HEK293T (cell line): ENCODE results near the gene PEX7.

Experiments used
- CTCF ChIA-PET: fragments of 350-600 bp; formaldehyde crosslinking; extraction: SDS; loops from one replicate; lab custom pipeline; 2021; ENCODE audit warnings: antibody characterized with exemption, inconsistent platforms; lab: Yijun Ruan, JAX
- POLR2A ChIA-PET: fragments of 350-600 bp; formaldehyde crosslinking; extraction: SDS; loops from one replicate; lab custom pipeline; 2020; ENCODE audit warnings: antibody characterized with exemption, inconsistent platforms; lab: Yijun Ruan, JAX
- DNase-seq: peaks from one replicate; pipeline ENCODE4 v3.0.0; 2012; ENCODE audit warnings: mixed read lengths; ENCODE audit errors: extremely low spot score
- ARNT ChIP-seq: fragments of 450-650 bp; IDR thresholded peaks from 2 replicates; pipeline ENCODE4 v1.6.1; 2017; ENCODE audit warnings: mild to moderate bottlenecking
- BHLHE40 ChIP-seq: fragments of 450-650 bp; IDR thresholded peaks from 2 replicates; pipeline ENCODE4 v1.6.1; 2016; ENCODE audit warnings: mild to moderate bottlenecking, moderate library complexity, borderline replicate concordance
- CTBP1 ChIP-seq: fragments of 450-650 bp; IDR thresholded peaks from 2 replicates; pipeline ENCODE4 v1.6.1; 2016; ENCODE audit warnings: borderline replicate concordance
- ELF4 ChIP-seq: fragments of 450-650 bp; IDR thresholded peaks from 2 replicates; pipeline ENCODE4 v1.6.1; 2017; ENCODE audit warnings: antibody characterized with exemption
- FOXA1 ChIP-seq: fragments of 450-650 bp; IDR thresholded peaks from 2 replicates; pipeline ENCODE4 v1.6.1; 2016; ENCODE audit warnings: mild to moderate bottlenecking
- FOXK2 ChIP-seq: fragments of 450-650 bp; IDR thresholded peaks from 2 replicates; pipeline ENCODE4 v1.6.1; 2016; ENCODE audit warnings: mild to moderate bottlenecking
- FOXM1 ChIP-seq: fragments of 450-650 bp; IDR thresholded peaks from 2 replicates; pipeline ENCODE4 v1.6.1; 2017; ENCODE audit warnings: mild to moderate bottlenecking, borderline replicate concordance
- HDGF ChIP-seq: fragments of 450-650 bp; IDR thresholded peaks from 2 replicates; pipeline ENCODE4 v1.6.1; 2017; ENCODE audit warnings: antibody characterized with exemption, borderline replicate concordance
- L3MBTL2 ChIP-seq: fragments of 450-650 bp; conservative IDR thresholded peaks from 2 replicates; pipeline ENCODE4 v1.6.1; 2016; ENCODE audit warnings: mild to moderate bottlenecking
- LEF1 ChIP-seq: fragments of 450-650 bp; IDR thresholded peaks from 2 replicates; pipeline ENCODE4 v1.6.1; 2017; ENCODE audit warnings: mild to moderate bottlenecking, borderline replicate concordance
- NFRKB ChIP-seq: fragments of 450-650 bp; IDR thresholded peaks from 2 replicates; pipeline ENCODE4 v1.6.1; 2016; ENCODE audit warnings: mild to moderate bottlenecking, moderate library complexity
- SP1 ChIP-seq: fragments of 450-650 bp; IDR thresholded peaks from 2 replicates; pipeline ENCODE4 v1.6.1; 2017
- SUZ12 ChIP-seq: fragments of 450-650 bp; IDR thresholded peaks from 2 replicates; pipeline ENCODE4 v1.6.1; 2016; ENCODE audit warnings: mild to moderate bottlenecking
- TARDBP ChIP-seq: fragments of 450-650 bp; IDR thresholded peaks from 2 replicates; pipeline ENCODE4 v1.6.1; 2016
- ZNF384 ChIP-seq: fragments of 450-650 bp; IDR thresholded peaks from 2 replicates; pipeline ENCODE4 v1.6.1; 2016
- TF ChIP-seq, protein P1 (sequence below): fragments of 450-650 bp; IDR thresholded peaks from 2 replicates; pipeline ENCODE4 v1.6.1; 2016

The PEX7 gene

GRCh38 chr6:136921381-136921935 is 99.1 kb downstream of the PEX7 start:
- ChIA-PET CTCF (interaction anchor here (0.5 to 0.8 kb wide), 2 partner anchors 32 to 277 kb away, joined by 3 read pairs; no protein-coding TSS in a partner anchor), POLR2A (interaction anchor here (0.8 to 1.2 kb wide), 3 partner anchors 9 to 277 kb away, joined by 3 to 4 read pairs (median 4); no protein-coding TSS in a partner anchor)
- TF ChIP-seq L3MBTL2 (peak; percentile 47), FOXA1 (no peak)
- DNase-seq, result peak; percentile 60

- no peak for DNase-seq
- POLR2A ChIA-PET, result interaction anchor here (0.8 to 1.2 kb wide), 3 partner anchors 10 to 278 kb away, joined by 3 to 4 read pairs (median 4); no protein-coding TSS in a partner anchor
- CTCF ChIA-PET, result interaction anchor here (0.8 kb wide), 1 partner anchor 278 kb away, joined by 3 read pairs; no protein-coding TSS in a partner anchor
- TF ChIP-seq SP1, result no peak
- no peak for TF ChIP-seq SUZ12
- peak; percentile 67 for TF ChIP-seq L3MBTL2
- TF ChIP-seq CTBP1, result no peak
Observed at GRCh38 chr6:136921936-136922684, 99.7 kb downstream of the PEX7 start, which contains the start of gene SLC35D3. TSS of gene SLC35D3 (plus strand) at chr6:136922301. CDS start at chr6:136922429, 128 bp downstream.

DNA sequence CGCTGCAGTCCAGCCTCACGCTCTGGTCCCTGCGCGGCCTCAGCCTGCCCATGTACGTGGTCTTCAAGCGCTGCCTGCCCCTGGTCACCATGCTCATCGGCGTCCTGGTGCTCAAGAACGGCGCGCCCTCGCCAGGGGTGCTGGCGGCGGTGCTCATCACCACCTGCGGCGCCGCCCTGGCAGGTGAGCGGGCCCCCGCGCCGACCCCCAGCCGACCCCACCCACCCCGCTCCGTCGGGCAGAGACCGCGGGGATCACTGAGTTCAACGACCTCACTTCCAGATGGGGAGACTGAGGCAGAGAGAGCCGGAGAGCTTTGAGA is 100.3 kb downstream of the PEX7 start:
- TF ChIP-seq ELF4 (no peak), SUZ12 (no peak), BHLHE40 (no peak), FOXK2 (no peak)
- DNase-seq, result no peak
- ChIA-PET CTCF (no interaction called here), POLR2A (interaction anchor here (1.2 kb wide), 1 partner anchor 20 kb away, joined by 4 read pairs; no protein-coding TSS in a partner anchor)

DNA sequence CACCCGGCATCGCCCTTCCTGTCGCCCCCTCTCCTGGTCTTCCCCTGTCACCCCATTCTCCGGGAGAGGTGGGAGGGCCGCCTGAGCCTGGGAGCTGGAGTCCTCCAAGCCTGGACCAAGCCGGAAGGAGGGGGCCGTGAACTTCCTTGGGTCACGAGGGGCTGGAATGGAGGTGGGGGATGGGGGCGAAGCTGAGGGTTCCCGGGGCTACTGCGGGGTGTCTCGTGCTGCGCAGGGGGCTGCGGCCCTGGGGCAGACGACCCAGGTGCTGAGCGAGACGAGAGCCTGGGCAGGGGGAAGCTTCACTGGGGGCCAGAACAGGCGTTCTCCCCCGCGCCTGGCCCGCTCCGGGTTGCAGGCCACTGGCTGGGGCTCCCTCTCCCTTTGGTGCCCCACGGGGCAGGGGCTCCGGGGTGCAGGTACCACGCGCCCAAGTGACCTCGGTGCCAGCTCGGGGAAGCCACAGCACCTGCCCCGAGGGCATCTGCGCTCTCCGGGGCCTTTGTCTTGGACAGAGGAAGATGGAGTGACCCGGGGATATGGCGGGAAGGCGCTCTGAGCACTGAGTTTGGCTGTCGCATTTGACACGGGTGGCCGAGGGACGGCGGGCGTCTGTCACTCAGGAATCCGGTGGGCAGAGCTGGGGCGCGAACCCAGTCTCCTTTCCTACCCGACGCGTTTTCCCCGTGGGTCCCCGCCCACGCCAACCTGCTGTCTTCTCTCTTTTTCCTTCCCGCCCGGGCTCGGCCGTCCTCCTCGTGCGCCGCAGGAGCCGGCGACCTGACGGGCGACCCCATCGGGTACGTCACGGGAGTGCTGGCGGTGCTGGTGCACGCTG is 100.9 kb downstream of the PEX7 start:
- ChIA-PET CTCF (no interaction called here), POLR2A (no interaction called here)
- TF ChIP-seq FOXA1, result no peak
- TF ChIP-seq SP1, result no peak
- TF ChIP-seq TARDBP, result no peak
- no peak for TF ChIP-seq LEF1
- TF ChIP-seq ZNF384, result no peak
- TF ChIP-seq, protein P1, sequence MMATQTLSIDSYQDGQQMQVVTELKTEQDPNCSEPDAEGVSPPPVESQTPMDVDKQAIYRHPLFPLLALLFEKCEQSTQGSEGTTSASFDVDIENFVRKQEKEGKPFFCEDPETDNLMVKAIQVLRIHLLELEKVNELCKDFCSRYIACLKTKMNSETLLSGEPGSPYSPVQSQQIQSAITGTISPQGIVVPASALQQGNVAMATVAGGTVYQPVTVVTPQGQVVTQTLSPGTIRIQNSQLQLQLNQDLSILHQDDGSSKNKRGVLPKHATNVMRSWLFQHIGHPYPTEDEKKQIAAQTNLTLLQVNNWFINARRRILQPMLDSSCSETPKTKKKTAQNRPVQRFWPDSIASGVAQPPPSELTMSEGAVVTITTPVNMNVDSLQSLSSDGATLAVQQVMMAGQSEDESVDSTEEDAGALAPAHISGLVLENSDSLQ, result no peak
- no peak for TF ChIP-seq BHLHE40
- no peak for TF ChIP-seq ARNT
- no peak for TF ChIP-seq L3MBTL2
- no peak for TF ChIP-seq SUZ12
- no peak for TF ChIP-seq HDGF
- TF ChIP-seq ELF4, result no peak
- TF ChIP-seq FOXM1, result no peak
- TF ChIP-seq NFRKB, result no peak
- no peak for TF ChIP-seq FOXK2
- TF ChIP-seq CTBP1, result no peak
- DNase-seq, result no peak

DNA sequence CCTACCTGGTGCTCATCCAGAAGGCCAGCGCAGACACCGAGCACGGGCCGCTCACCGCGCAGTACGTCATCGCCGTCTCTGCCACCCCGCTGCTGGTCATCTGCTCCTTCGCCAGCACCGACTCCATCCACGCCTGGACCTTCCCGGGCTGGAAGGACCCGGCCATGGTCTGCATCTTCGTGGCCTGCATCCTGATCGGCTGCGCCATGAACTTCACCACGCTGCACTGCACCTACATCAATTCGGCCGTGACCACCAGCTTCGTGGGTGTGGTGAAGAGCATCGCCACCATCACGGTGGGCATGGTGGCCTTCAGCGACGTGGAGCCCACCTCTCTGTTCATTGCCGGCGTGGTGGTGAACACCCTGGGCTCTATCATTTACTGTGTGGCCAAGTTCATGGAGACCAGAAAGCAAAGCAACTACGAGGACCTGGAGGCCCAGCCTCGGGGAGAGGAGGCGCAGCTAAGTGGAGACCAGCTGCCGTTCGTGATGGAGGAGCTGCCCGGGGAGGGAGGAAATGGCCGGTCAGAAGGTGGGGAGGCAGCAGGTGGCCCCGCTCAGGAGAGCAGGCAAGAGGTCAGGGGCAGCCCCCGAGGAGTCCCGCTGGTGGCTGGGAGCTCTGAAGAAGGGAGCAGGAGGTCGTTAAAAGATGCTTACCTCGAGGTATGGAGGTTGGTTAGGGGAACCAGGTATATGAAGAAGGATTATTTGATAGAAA is 101.7 kb downstream of the PEX7 start:
- ChIA-PET CTCF (interaction anchor here (0.6 kb wide), 1 partner anchor 136 kb away, joined by 4 read pairs; no protein-coding TSS in a partner anchor), POLR2A (no interaction called here)
- TF ChIP-seq CTBP1, result no peak
- no peak for TF ChIP-seq FOXA1
- DNase-seq, result no peak

- POLR2A ChIA-PET, result no interaction called here
- DNase-seq, result no peak
- TF ChIP-seq SP1 (no peak), ELF4 (no peak), BHLHE40 (no peak), HDGF (no peak), CTBP1 (no peak), LEF1 (no peak), L3MBTL2 (no peak)
- CTCF ChIA-PET, result no interaction called here
Observed at GRCh38 chr6:136926383-136926782, 104.0 kb downstream of the PEX7 start.

DNA sequence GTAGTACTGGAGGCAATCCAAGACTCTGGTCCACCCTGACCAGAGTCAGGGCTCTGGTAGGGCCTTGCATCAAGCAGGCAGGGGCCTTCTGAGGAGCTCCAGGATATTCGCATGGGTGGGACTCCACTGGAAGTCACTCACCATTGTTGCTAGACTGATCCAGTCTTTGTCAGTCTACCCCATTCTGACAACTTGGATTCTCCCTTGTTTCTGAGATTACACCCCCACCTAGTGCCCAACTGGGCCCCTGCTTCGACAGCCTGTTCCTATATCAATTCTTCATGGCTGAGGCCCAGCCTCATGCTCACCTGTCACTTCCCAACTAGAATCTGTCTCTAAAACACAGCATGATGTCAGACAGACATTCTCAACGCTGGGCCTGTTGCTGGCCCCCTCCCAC is 104.9 kb downstream of the PEX7 start:
- ChIA-PET CTCF (no interaction called here), POLR2A (no interaction called here)
- DNase-seq, result peak; percentile 46
- TF ChIP-seq ZNF384, result no peak
- no peak for TF ChIP-seq TARDBP
- TF ChIP-seq NFRKB, result no peak
- TF ChIP-seq, protein P1, result no peak
- TF ChIP-seq L3MBTL2, result no peak
- TF ChIP-seq HDGF, result no peak
- no peak for TF ChIP-seq LEF1
- TF ChIP-seq BHLHE40, result no peak
- no peak for TF ChIP-seq FOXA1
- no peak for TF ChIP-seq SUZ12
- TF ChIP-seq ELF4, result no peak
- no peak for TF ChIP-seq SP1
